HL-60 (cell line): ENCODE results near the gene ZNF318.

Experiments
- DNase-seq, 2 experiments: peaks; one replicate each; pipeline ENCODE4 v3.0.0-alpha.2; 2010 to 2020; ENCODE audit warnings: low read depth in 1 of 2, low spot score in 1 of 2
- H3K27ac ChIP-seq: fragments of 250-450 bp; sonication (Bioruptor Pico); replicated peaks from 2 replicates; pipeline ENCODE4 v1.5.1; 2020; ENCODE audit warnings: mild to moderate bottlenecking, moderate library complexity
- H3K27me3 ChIP-seq: fragments of 250-450 bp; sonication (Bioruptor Pico); 2 replicates; pipeline ENCODE4 v1.5.1; 2021; ENCODE audit warnings: mild to moderate bottlenecking, moderate library complexity; ENCODE audit not compliant: insufficient read depth, poor library complexity, severe bottlenecking
- H3K4me3 ChIP-seq: replicated peaks from 2 replicates; pipeline ENCODE4 v1.5.1; 2011; ENCODE audit warnings: mild to moderate bottlenecking, control low read depth, low read length; ENCODE audit not compliant: insufficient read depth
- CTCF ChIP-seq: IDR thresholded peaks from one replicate; pipeline ENCODE4 v1.5.1; 2011; ENCODE audit warnings: low read length, control low read depth, inconsistent platforms; ENCODE audit not compliant: insufficient read depth
- GABPA ChIP-seq: IDR thresholded peaks from 2 replicates; pipeline ENCODE4 v1.6.1; 2012; ENCODE audit warnings: low read depth
- POLR2AphosphoS5 ChIP-seq: IDR thresholded peaks from 2 replicates; pipeline ENCODE4 v1.6.1; 2012; ENCODE audit warnings: low read depth
- SPI1 ChIP-seq: IDR thresholded peaks from 2 replicates; pipeline ENCODE4 v1.6.1; 2012; ENCODE audit warnings: low read depth, mild to moderate bottlenecking, borderline replicate concordance
- TF ChIP-seq, protein P1 (sequence below): IDR thresholded peaks from 2 replicates; pipeline ENCODE4 v1.6.1; 2012; ENCODE audit warnings: low read depth; ENCODE audit not compliant: insufficient replicate concordance

Gene ZNF318

GRCh38 chr6:43307451-43308100, 61.9 kb downstream of the ZNF318 start:
- no peak overlapping the region for H3K4me3 ChIP-seq
- TF ChIP-seq SPI1 = no peak
- TF ChIP-seq, protein P1, sequence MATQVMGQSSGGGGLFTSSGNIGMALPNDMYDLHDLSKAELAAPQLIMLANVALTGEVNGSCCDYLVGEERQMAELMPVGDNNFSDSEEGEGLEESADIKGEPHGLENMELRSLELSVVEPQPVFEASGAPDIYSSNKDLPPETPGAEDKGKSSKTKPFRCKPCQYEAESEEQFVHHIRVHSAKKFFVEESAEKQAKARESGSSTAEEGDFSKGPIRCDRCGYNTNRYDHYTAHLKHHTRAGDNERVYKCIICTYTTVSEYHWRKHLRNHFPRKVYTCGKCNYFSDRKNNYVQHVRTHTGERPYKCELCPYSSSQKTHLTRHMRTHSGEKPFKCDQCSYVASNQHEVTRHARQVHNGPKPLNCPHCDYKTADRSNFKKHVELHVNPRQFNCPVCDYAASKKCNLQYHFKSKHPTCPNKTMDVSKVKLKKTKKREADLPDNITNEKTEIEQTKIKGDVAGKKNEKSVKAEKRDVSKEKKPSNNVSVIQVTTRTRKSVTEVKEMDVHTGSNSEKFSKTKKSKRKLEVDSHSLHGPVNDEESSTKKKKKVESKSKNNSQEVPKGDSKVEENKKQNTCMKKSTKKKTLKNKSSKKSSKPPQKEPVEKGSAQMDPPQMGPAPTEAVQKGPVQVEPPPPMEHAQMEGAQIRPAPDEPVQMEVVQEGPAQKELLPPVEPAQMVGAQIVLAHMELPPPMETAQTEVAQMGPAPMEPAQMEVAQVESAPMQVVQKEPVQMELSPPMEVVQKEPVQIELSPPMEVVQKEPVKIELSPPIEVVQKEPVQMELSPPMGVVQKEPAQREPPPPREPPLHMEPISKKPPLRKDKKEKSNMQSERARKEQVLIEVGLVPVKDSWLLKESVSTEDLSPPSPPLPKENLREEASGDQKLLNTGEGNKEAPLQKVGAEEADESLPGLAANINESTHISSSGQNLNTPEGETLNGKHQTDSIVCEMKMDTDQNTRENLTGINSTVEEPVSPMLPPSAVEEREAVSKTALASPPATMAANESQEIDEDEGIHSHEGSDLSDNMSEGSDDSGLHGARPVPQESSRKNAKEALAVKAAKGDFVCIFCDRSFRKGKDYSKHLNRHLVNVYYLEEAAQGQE = no peak
- H3K27ac ChIP-seq = no peak overlapping the region
- H3K27me3 ChIP-seq = no peaks in the 10 kb centered on the region
- DNase-seq = no peak

- Histone ChIP-seq H3K27ac (no peak overlapping the region), H3K27me3 (no peaks in the 10 kb centered on the region), H3K4me3 (no peak overlapping the region)
- no peak for DNase-seq
- TF ChIP-seq CTCF (no peak), POLR2AphosphoS5 (no peak), SPI1 (no peak), GABPA (no peak)
- TF ChIP-seq, protein P1 = no peak
Observed at GRCh38 chr6:43306086-43306485, 63.4 kb downstream of the ZNF318 start.

GRCh38 chr6:43304882-43305281, 64.6 kb downstream of the ZNF318 start:
- TF ChIP-seq, protein P1 = no peak
- no peak for TF ChIP-seq GABPA
- no peak for TF ChIP-seq POLR2AphosphoS5
- no peak for TF ChIP-seq CTCF
- TF ChIP-seq SPI1 = no peak
- Histone ChIP-seq H3K27ac (no peak overlapping the region), H3K27me3 (peaks cover under 1% of the 10 kb centered on the region), H3K4me3 (no peak overlapping the region)
- no peak for DNase-seq

DNA sequence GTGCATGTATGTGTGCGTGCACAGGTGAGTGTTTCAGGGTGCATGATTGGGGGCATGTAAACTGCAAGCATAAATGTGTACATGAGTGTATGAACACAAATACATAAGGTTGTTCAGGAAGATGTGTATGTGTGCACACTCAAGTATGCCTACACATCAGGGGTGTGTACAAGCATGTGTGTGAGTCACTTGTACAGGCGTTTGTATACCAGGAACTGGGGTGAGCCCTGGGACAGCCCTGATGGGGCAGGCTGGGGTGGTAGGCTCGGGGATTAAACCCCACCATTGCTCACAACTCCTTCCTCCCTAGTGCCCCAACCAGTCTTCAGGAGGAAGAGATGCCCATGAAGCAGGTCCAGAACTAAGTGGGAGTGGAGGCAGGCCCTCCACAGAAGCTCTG, 65.1 kb downstream of the ZNF318 start:
- DNase-seq = no peak
- Histone ChIP-seq H3K4me3 (no peak overlapping the region), H3K27ac (no peak overlapping the region), H3K27me3 (peaks cover 2% of the 10 kb centered on the region)
- TF ChIP-seq, protein P1 = no peak
- TF ChIP-seq SPI1 = no peak
- TF ChIP-seq CTCF = no peak
- TF ChIP-seq GABPA = no peak
- TF ChIP-seq POLR2AphosphoS5 = no peak
